Gastroesophageal sphincter (tissue), 4 donors: ENCODE results near the gene PARD3B. TPM values are rescaled to one million over a fixed set of nuclear protein-coding genes. Genes with fewer than 3 reads are reported as not detected.

Source experiments
- ATAC-seq: fragments of 150-250 bp; one replicate; pipeline ENCODE4 v1.9.1; 2016; ENCODE audit warnings: mild to moderate bottlenecking, moderate library complexity
- H3K27ac ChIP-seq, 4 donors: fragments of 200-600 bp; sonication (generic) in 3 of 4; 1 replicate in 3 of 4; 2 replicates in 1 of 4; pipeline ENCODE4 v1.5.1; 2016 to 2019
- H3K27me3 ChIP-seq: fragments of 200-600 bp; sonication (generic); one replicate; pipeline ENCODE4 v1.5.1; 2019
- H3K36me3 ChIP-seq, 2 donors: fragments of 200-600 bp; sonication (generic); one replicate each; pipeline ENCODE4 v1.5.1; 2019; ENCODE audit warnings: control low read depth in 1 of 2
- H3K4me1 ChIP-seq, 3 donors: fragments of 200-600 bp; sonication (generic); 1 replicate in 2 of 3; 2 replicates in 1 of 3; pipeline ENCODE4 v1.5.1; 2016 to 2019; ENCODE audit warnings: control low read depth in 2 of 3
- H3K4me3 ChIP-seq, 2 donors: fragments of 200-600 bp; sonication (generic); one replicate each; pipeline ENCODE4 v1.5.1; 2019; ENCODE audit warnings: mild to moderate bottlenecking in 1 of 2, moderate library complexity in 1 of 2
- H3K9me3 ChIP-seq, 3 donors: fragments of 200-600 bp; sonication (generic); one replicate each; pipeline ENCODE4 v1.5.1; 2017 to 2019; ENCODE audit warnings: control low read depth in 2 of 3
- EP300 ChIP-seq: sonication (generic); formaldehyde crosslinking; IDR thresholded peaks from one replicate; pipeline ENCODE4 v1.6.1; 2017; ENCODE audit warnings: antibody characterized with exemption, mild to moderate bottlenecking
- POLR2A ChIP-seq, 2 donors: fragments of 450-650 bp; IDR thresholded peaks; one replicate each; pipeline ENCODE4 v1.6.1; 2017; ENCODE audit warnings: antibody characterized with exemption in 2 of 2, mild to moderate bottlenecking in 2 of 2, moderate library complexity in 1 of 2
- POLR2AphosphoS5 ChIP-seq: sonication (generic); formaldehyde crosslinking; IDR thresholded peaks from one replicate; pipeline ENCODE4 v1.6.1; 2017; ENCODE audit warnings: antibody characterized with exemption
- WGBS, 2 donors: methylation state at CpG; one replicate each; pipeline ENCODE4 v1.1.5; 2018; ENCODE audit warnings: low coverage in 1 of 2; 5-methylcytosine and 5-hydroxymethylcytosine counted together
- total RNA-seq, 4 donors: library from RNA; depleted of rRNA; stranded (reverse); fragments of >200 nt; gene quantifications; one replicate each; pipeline ENCODE4 v1.1.0, GENCODE V29; 2016
- TF ChIP-seq, protein P1 (sequence below), 4 experiments: fragments of 200-600 bp in 2 of 4; fragments of 450-650 bp in 2 of 4; sonication (generic) in 1 of 4; IDR thresholded peaks; one replicate each; pipeline ENCODE4 v1.5.1; 2017 to 2019; ENCODE audit warnings: antibody characterized with exemption in 4 of 4, mild to moderate bottlenecking in 2 of 4, moderate library complexity in 2 of 4

PARD3B gene
- total RNA-seq, 4 donors from 2014 or later = 29.6 to 42.2 (median 41.0) TPM

- Histone ChIP-seq H3K36me3 (no peaks in the 10 kb centered on the region), H3K4me3 (no peak overlapping the region), H3K4me1 (no peaks in the 10 kb centered on the region), H3K27ac (no peak overlapping the region), H3K27me3 (no peaks in the 10 kb centered on the region), H3K9me3 (no peaks in the 10 kb centered on the region)
- 83 to 100% methylated on average over 1 of the region's 1 CpG for WGBS, 2 donors
- ATAC-seq = no peak
- TF ChIP-seq POLR2AphosphoS5 (no peak), EP300 (no peak)
Observed at GRCh38 chr2:204530464-204530805, 14.8 kb upstream of the PARD3B start.

- Histone ChIP-seq H3K4me1 (peaks cover 0 to 9% (median 0%) of the 10 kb centered on the region in 3 donors), H3K27ac (no peak overlapping the region), H3K4me3 (no peak overlapping the region), H3K9me3 (no peaks in the 10 kb centered on the region), H3K36me3 (no peaks in the 10 kb centered on the region), H3K27me3 (no peaks in the 10 kb centered on the region)
- TF ChIP-seq EP300 = no peak
- TF ChIP-seq, protein P1, sequence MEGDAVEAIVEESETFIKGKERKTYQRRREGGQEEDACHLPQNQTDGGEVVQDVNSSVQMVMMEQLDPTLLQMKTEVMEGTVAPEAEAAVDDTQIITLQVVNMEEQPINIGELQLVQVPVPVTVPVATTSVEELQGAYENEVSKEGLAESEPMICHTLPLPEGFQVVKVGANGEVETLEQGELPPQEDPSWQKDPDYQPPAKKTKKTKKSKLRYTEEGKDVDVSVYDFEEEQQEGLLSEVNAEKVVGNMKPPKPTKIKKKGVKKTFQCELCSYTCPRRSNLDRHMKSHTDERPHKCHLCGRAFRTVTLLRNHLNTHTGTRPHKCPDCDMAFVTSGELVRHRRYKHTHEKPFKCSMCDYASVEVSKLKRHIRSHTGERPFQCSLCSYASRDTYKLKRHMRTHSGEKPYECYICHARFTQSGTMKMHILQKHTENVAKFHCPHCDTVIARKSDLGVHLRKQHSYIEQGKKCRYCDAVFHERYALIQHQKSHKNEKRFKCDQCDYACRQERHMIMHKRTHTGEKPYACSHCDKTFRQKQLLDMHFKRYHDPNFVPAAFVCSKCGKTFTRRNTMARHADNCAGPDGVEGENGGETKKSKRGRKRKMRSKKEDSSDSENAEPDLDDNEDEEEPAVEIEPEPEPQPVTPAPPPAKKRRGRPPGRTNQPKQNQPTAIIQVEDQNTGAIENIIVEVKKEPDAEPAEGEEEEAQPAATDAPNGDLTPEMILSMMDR (IDR thresholded peaks at IDR 0.05) = no peak
- no peak for ATAC-seq
- WGBS, 2 donors = 19 to 22% methylated on average over 3 to 5 of the region's 5 CpGs
Observed at GRCh38 chr2:204533629-204534370, 11.5 kb upstream of the PARD3B start.

GRCh38 chr2:204535356-204535755 lies 9.9 kb upstream of the PARD3B start:
- WGBS, 2 donors = 100% methylated on average over 1 of the region's 3 CpGs; no CpG with 5 or more reads in 1 of the 2 donors
- no peak overlapping the region for H3K4me3 ChIP-seq
- no peaks in the 10 kb centered on the region for H3K9me3 ChIP-seq
- H3K36me3 ChIP-seq = no peaks in the 10 kb centered on the region
- TF ChIP-seq EP300 (no peak), POLR2A (IDR thresholded peaks at IDR 0.05) (no peak), POLR2AphosphoS5 (no peak)
- no peak overlapping the region for H3K27ac ChIP-seq
- peaks cover 0 to 11% (median 0%) of the 10 kb centered on the region in 3 donors for H3K4me1 ChIP-seq
- no peak for ATAC-seq
- no peaks in the 10 kb centered on the region for H3K27me3 ChIP-seq

GRCh38 chr2:204535764-204536163 lies 9.5 kb upstream of the PARD3B start:
- ATAC-seq = no peak
- 100% methylated on average over 1 of the region's 1 CpG; no CpG with 5 or more reads in 1 of the 2 donors for WGBS, 2 donors
- Histone ChIP-seq H3K9me3 (no peaks in the 10 kb centered on the region), H3K27ac (no peak overlapping the region), H3K36me3 (no peaks in the 10 kb centered on the region), H3K4me1 (peaks cover 0 to 11% (median 0%) of the 10 kb centered on the region in 3 donors), H3K4me3 (no peak overlapping the region), H3K27me3 (no peaks in the 10 kb centered on the region)
- TF ChIP-seq POLR2AphosphoS5 = no peak
- TF ChIP-seq POLR2A (IDR thresholded peaks at IDR 0.05) = no peak
- TF ChIP-seq, protein P1 (IDR thresholded peaks at IDR 0.05) = no peak
- TF ChIP-seq EP300 = no peak

DNA sequence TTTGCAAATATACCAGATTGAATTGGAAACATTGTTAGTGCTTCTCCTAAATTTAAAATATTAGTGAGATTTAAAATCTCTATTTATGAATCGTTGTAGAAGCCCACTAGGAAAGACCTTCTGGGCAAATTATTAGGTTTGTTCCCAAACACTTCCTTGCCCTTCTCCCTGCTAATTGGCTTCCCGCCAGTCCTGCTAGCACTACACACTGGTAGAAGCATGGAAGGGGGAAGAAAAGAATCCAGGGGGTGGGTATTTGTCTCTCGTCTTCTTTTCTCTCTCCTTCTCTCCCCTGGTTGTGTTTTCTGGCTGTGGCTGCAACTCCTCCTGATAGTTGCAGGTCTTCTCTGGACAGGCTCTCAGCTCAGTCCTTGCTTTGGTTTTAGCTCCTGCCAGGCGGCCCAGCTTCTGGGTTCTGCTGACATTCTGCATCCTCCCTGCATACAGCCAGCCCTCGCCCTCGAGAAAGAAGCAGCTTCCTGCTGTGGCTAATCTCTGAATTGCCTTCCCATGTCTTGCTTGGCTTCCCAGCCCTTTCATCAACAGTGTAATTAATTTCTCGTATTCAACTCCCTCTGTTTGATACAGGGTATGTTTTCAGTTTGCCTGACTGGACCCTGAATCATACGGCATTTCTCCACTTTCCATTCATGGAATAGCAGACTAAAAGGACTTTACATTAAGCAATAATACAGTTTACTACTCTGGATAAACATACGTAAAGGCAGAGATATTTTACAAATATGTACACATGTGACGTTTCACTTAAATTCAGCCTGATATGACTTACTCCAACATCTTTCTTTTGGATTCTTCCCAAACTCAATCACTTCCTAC lies 6.9 kb upstream of the PARD3B start:
- no peak for ATAC-seq
- WGBS, 2 donors = 34 to 48% methylated on average over 7 to 10 of the region's 10 CpGs
- Histone ChIP-seq H3K36me3 (no peaks in the 10 kb centered on the region), H3K27ac (no peak overlapping the region), H3K9me3 (no peaks in the 10 kb centered on the region), H3K4me3 (no peak overlapping the region), H3K4me1 (peaks cover 0 to 11% (median 0%) of the 10 kb centered on the region in 3 donors), H3K27me3 (no peaks in the 10 kb centered on the region)
- no peak for TF ChIP-seq POLR2AphosphoS5
- TF ChIP-seq, protein P1 (IDR thresholded peaks at IDR 0.05) = no peak
- TF ChIP-seq EP300 = no peak
- no peak for TF ChIP-seq POLR2A (IDR thresholded peaks at IDR 0.05)
